GM12874 (cell line): Measurements from ENCODE around the gene LHFPL4.

Source experiments
- CTCF ChIP-seq: IDR thresholded peaks from 2 replicates; pipeline ENCODE4 v1.5.1; 2011; ENCODE audit warnings: low read depth, mild to moderate bottlenecking, control low read depth, low read length, moderate library complexity; ENCODE audit not compliant: insufficient read depth

The LHFPL4 gene

DNA sequence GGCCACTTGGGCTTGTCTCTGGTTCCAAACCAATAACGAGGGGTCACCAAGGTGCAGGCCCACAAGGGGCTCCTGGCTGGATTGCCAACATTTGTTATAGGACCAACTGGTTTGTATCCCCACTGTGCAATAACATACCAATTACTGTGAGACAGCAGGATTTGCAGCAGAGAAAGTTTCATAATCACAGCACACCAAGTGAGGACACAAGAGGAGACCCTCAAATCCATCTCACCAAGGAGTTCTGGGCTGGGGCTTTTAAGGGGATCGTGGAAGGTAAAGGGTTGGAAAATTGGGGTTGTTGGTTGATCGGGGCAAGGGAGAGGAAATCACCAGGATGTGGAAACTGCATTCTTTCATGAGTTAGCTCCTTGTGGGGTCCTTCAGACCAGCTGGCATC, 29.7 kb upstream of the LHFPL4 start:
- TF ChIP-seq CTCF, result no peak

DNA sequence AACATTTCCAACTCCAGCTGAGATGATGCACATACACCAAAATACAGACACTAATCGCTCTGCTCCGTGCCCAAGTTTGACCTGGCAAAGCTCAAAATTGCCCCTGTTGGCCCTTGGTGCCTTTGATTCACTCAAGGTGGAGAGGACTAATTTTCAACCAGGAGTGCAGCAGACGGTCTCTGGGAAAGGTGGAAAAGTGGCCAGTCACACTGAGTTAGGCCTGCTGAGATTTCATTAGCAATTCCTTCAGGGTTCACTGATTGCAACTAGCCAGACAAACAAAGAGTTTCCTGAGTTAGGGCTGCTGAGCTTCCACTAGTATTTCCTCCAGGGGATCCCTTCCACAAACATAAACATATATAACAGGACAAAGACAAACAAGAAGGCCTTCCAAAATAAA, 28.7 kb upstream of the LHFPL4 start:
- no peak for TF ChIP-seq CTCF

DNA sequence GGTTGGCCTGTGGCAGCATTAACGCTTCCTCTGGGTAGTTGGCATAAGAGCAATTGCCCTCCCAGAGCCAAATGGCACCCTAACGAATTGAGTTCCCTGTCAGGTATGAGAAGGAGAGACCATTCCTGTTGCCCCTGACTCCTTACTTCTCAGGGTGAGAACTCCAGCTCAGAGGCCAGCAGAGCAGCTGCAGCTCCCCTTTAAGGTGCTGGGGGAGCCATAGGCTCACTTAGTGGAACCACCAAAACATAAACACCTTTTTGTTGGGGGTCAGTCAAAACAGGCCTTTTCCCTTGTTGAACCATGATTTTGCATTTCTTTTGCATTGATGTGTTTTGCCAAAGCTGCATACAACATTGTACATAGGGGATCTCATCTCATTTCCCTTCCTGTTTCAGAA, 28.1 kb upstream of the LHFPL4 start:
- no peak for TF ChIP-seq CTCF

GRCh38 chr3:9569054-9569453, 15.4 kb upstream of the LHFPL4 start:
- no peak for TF ChIP-seq CTCF

DNA sequence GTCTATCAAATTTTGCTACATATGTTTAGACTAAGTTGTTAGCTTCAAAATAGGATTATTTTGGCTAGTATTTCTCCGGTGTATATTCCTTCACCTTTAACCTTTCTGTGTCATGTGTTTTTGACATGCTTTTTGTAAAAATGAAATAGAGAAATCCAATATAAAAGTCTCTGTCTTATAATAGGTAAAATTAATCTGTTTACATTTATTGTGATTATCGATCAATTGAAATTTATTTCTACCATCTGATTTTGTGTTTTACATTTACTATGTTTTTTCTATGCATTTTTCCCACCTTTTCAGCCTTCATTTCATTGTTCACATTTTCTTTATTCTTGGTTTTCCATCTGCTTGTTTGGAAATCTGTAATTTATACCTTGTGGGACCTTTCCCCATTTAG, 11.7 kb upstream of the LHFPL4 start:
- no peak for TF ChIP-seq CTCF

GRCh38 chr3:9563851-9564250, 10.2 kb upstream of the LHFPL4 start:
- TF ChIP-seq CTCF, result no peak

GRCh38 chr3:9553948-9554513, 409 bp upstream of the LHFPL4 start:
- TF ChIP-seq CTCF, result no peak
